GM23248 (cell line): ENCODE data around the gene IQCN. TPM values are rescaled to one million over a fixed set of nuclear protein-coding genes. Genes with fewer than 3 reads are reported as not detected.

Source experiments
- DNase-seq: peaks from one replicate; pipeline ENCODE4 v3.0.0-alpha.2; 2015
- H2AFZ ChIP-seq: fragments of 200-600 bp; sonication (generic); 2 replicates; pipeline ENCODE4 v1.6.1; 2016; ENCODE audit warnings: antibody characterized with exemption
- H3F3A ChIP-seq: fragments of 200-600 bp; sonication (generic); 2 replicates; pipeline ENCODE4 v1.6.1; 2016; ENCODE audit warnings: mild to moderate bottlenecking, antibody characterized with exemption, mixed run types; ENCODE audit not compliant: insufficient read depth
- H3K27ac ChIP-seq: fragments of 200-600 bp; sonication (generic); 2 replicates; pipeline ENCODE4 v1.5.1; 2016; ENCODE audit warnings: mild to moderate bottlenecking
- H3K27me3 ChIP-seq: fragments of 200-600 bp; sonication (generic); replicated peaks from 2 replicates; pipeline ENCODE4 v1.6.1; 2016; ENCODE audit warnings: mild to moderate bottlenecking; ENCODE audit not compliant: insufficient read depth
- H3K36me3 ChIP-seq: fragments of 200-600 bp; sonication (generic); 2 replicates; pipeline ENCODE4 v1.6.1; 2016; ENCODE audit warnings: low read depth, mild to moderate bottlenecking
- H3K4me1 ChIP-seq: fragments of 200-600 bp; sonication (generic); 2 replicates; pipeline ENCODE4 v1.6.1; 2016; ENCODE audit warnings: mild to moderate bottlenecking; ENCODE audit not compliant: insufficient read depth
- H3K4me2 ChIP-seq: fragments of 200-600 bp; sonication (generic); one replicate; pipeline ENCODE4 v1.6.1; 2016; ENCODE audit warnings: mild to moderate bottlenecking; ENCODE audit not compliant: unreplicated experiment
- H3K4me3 ChIP-seq: fragments of 200-600 bp; sonication (generic); 2 replicates; pipeline ENCODE4 v1.5.1; 2016; ENCODE audit warnings: mild to moderate bottlenecking
- H3K79me2 ChIP-seq: fragments of 200-600 bp; sonication (generic); 2 replicates; pipeline ENCODE4 v1.6.1; 2016; ENCODE audit warnings: mild to moderate bottlenecking; ENCODE audit not compliant: insufficient read depth
- H3K9ac ChIP-seq: fragments of 200-600 bp; sonication (generic); 2 replicates; pipeline ENCODE4 v1.6.1; 2016; ENCODE audit warnings: mild to moderate bottlenecking
- H3K9me2 ChIP-seq: fragments of 200-600 bp; sonication (generic); 2 replicates; pipeline ENCODE4 v1.6.1; 2016; ENCODE audit warnings: mixed run types, mild to moderate bottlenecking, moderate library complexity; ENCODE audit not compliant: insufficient read depth
- H3K9me3 ChIP-seq: fragments of 200-600 bp; sonication (generic); one replicate; pipeline ENCODE4 v1.6.1; 2017; ENCODE audit warnings: low read depth
- H4K20me1 ChIP-seq: fragments of 200-600 bp; sonication (generic); 2 replicates; pipeline ENCODE4 v1.6.0; 2016; ENCODE audit not compliant: insufficient read depth
- EZH2 ChIP-seq: fragments of 200-600 bp; sonication (generic); IDR thresholded peaks from 2 replicates; pipeline ENCODE4 v1.6.1; 2018; ENCODE audit warnings: antibody characterized with exemption, mild to moderate bottlenecking; ENCODE audit not compliant: insufficient read depth, poor library complexity, severe bottlenecking
- EZH2phosphoT487 ChIP-seq: fragments of 200-600 bp; sonication (generic); IDR thresholded peaks from 2 replicates; pipeline ENCODE4 v1.6.1; 2018; ENCODE audit warnings: antibody characterized with exemption, moderate library complexity, mild to moderate bottlenecking, low read depth; ENCODE audit not compliant: insufficient read depth
- WGBS, 2 experiments: methylation state at CpG; one replicate each; pipeline ENCODE4 v1.1.6; 2015 to 2017; ENCODE audit warnings: low lambda C conversion rate in 2 of 2, low coverage in 1 of 2; ENCODE audit errors: missing lambda C conversion rate in 2 of 2; 5-methylcytosine and 5-hydroxymethylcytosine counted together
- in situ Hi-C: fragments of 300-500 bp; cut with MboI; formaldehyde crosslinking; loops from 2 replicates; pipeline ENCODE4 v1.15.0; 2020
- polyA plus RNA-seq: library from polyadenylated mRNA; unstranded; fragments of >200 nt; fragmentation: Nextera tagmentation; extraction: Ambion mirVana; gene quantifications from 2 replicates; pipeline ENCODE4 v1.2.1, GENCODE V29; 2016
- total RNA-seq: library from RNA; depleted of rRNA; stranded (reverse); fragments of >200 nt; shearing (Covaris generic); gene quantifications from 2 replicates; pipeline ENCODE4 v1.2.3, GENCODE V29; 2014

IQCN gene
- total and polyA plus RNA-seq, 2 experiments from 2014 or later = 0.11 to 0.16 TPM

GRCh38 chr19:18297308-18297707 is 23.1 kb upstream of the IQCN start:
- in situ Hi-C loops = no loop called here
- Histone ChIP-seq H3K9ac (no peak overlapping the region), H3K79me2 (no peaks in the 10 kb centered on the region), H2AFZ (no peak overlapping the region), H3K4me2 (no peak overlapping the region), H3K4me3 (no peak overlapping the region), H3K4me1 (peaks cover 25% of the 10 kb centered on the region), H4K20me1 (no peaks in the 10 kb centered on the region), H3K9me2 (no peaks in the 10 kb centered on the region), H3K36me3 (no peaks in the 10 kb centered on the region), H3K9me3 (no peaks in the 10 kb centered on the region), H3K27me3 (no peaks in the 10 kb centered on the region), H3K27ac (no peak overlapping the region), H3F3A (peaks cover 20% of the 10 kb centered on the region)
- 38 to 44% methylated on average over 4 of the region's 4 CpGs for WGBS, 2 experiments
- TF ChIP-seq EZH2phosphoT487 (no peak), EZH2 (no peak)
- peak; percentile 27 for DNase-seq

DNA sequence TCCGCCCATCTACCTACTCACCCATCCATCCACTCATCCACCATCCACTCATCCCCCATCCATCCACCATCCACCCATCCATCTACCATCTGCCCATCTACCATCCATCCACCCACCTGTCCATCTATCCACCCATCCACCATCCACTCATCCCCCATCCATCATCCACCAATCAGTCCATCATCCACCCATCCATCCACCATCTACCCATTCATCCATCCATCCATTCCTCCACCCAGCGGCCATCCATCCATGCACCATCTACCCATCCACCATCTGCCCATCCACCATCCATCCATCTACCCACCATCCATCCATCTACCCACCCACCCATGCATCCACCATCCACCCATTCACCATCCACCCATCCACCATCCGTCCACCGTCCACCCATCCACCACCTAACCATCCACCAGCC is 20.8 kb upstream of the IQCN start:
- H3K27ac ChIP-seq = no peak overlapping the region
- no peaks in the 10 kb centered on the region for H4K20me1 ChIP-seq
- H3K79me2 ChIP-seq = no peaks in the 10 kb centered on the region
- in situ Hi-C loops = no loop called here
- peaks cover 23% of the 10 kb centered on the region for H3K4me1 ChIP-seq
- H3K9me3 ChIP-seq = no peaks in the 10 kb centered on the region
- H3K4me3 ChIP-seq = no peak overlapping the region
- no peaks in the 10 kb centered on the region for H3K27me3 ChIP-seq
- TF ChIP-seq EZH2phosphoT487 (no peak), EZH2 (no peak)
- 85 to 100% methylated on average over 1 to 4 of the region's 4 CpGs for WGBS, 2 experiments
- no peaks in the 10 kb centered on the region for H3K36me3 ChIP-seq
- peaks cover 32% of the 10 kb centered on the region for H3F3A ChIP-seq
- DNase-seq = no peak
- H3K4me2 ChIP-seq = no peak overlapping the region
- no peak overlapping the region for H3K9ac ChIP-seq
- H2AFZ ChIP-seq = no peak overlapping the region
- no peaks in the 10 kb centered on the region for H3K9me2 ChIP-seq

GRCh38 chr19:18294467-18294864 is 20.2 kb upstream of the IQCN start:
- Histone ChIP-seq H3K9ac (no peak overlapping the region), H3K27ac (no peak overlapping the region), H3K4me2 (no peak overlapping the region), H3K36me3 (no peaks in the 10 kb centered on the region), H4K20me1 (no peaks in the 10 kb centered on the region), H3K9me2 (no peaks in the 10 kb centered on the region), H3K4me1 (peaks cover 23% of the 10 kb centered on the region), H3K27me3 (no peaks in the 10 kb centered on the region), H3K9me3 (no peaks in the 10 kb centered on the region), H3K4me3 (no peak overlapping the region), H2AFZ (no peak overlapping the region), H3F3A (peaks cover 37% of the 10 kb centered on the region), H3K79me2 (no peaks in the 10 kb centered on the region)
- TF ChIP-seq EZH2phosphoT487 (no peak), EZH2 (no peak)
- 68 to 73% methylated on average over 7 to 9 of the region's 9 CpGs for WGBS, 2 experiments
- DNase-seq = no peak
- in situ Hi-C loops = no loop called here

DNA sequence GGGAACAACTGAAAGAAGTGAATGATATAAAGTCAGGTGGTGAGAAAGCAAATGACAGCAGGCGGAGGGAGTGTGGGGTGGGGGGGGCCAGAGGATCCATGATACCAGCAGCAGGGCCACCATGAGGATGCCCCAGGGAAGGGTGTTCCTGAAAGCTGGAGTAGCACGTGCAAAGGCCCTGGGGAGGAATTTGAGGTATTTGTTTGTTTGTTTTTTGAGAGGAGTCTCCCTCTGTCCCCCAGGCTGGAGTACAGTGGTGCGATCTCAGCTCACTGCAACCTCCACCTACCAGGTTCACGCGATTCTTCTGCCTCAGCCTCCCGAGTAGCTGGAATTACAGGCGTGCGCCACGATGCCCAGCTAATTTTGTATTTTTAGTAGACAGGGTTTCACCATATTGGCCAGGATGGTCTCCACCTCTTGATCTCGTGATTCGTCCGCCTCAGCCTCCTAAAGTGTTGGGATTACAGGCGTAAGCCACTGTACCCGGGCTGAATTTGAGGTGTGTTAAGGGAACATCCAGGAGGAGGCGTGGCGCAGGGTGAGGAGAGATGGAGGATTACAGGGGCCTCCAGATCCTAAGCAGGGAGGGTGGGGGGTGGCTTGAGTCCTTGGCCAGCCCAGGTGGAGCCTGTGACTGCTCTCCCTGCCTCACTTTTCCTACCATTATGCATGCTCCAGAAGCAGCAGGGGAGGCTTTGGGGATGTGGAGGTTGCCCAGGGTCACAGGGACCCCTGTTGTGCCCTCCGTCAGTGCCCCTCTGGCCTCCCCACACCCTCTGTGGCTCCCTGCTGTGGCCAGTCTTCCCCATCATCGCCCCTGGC is 19.6 kb upstream of the IQCN start:
- H4K20me1 ChIP-seq = no peaks in the 10 kb centered on the region
- H3K4me3 ChIP-seq = 0 out of 2 replicates have a peak overlapping the region, but pooled peaks have one; percentile 72
- H3K27ac ChIP-seq = peak overlapping the region; percentile 88
- no peaks in the 10 kb centered on the region for H3K79me2 ChIP-seq
- H3K27me3 ChIP-seq = no peaks in the 10 kb centered on the region
- peak overlapping the region; percentile 92 for H3K4me2 ChIP-seq
- DNase-seq = no peak
- peaks cover 36% of the 10 kb centered on the region for H3F3A ChIP-seq
- peaks cover 20% of the 10 kb centered on the region for H3K4me1 ChIP-seq
- no peaks in the 10 kb centered on the region for H3K36me3 ChIP-seq
- peak overlapping the region; percentile 94 for H3K9ac ChIP-seq
- H3K9me2 ChIP-seq = no peaks in the 10 kb centered on the region
- no peaks in the 10 kb centered on the region for H3K9me3 ChIP-seq
- WGBS, 2 experiments = 71% methylated on average over 18 of the region's 18 CpGs
- in situ Hi-C loops = no loop called here
- TF ChIP-seq EZH2 (no peak), EZH2phosphoT487 (no peak)
- H2AFZ ChIP-seq = peak overlapping the region; percentile 63
